OCI-LY1 (cell line): ENCODE results near the gene ZBTB16.

Experiments
- H2AFZ ChIP-seq: fragments of 200-600 bp; sonication (generic), shearing (Covaris generic); 2 replicates; pipeline ENCODE4 v1.6.0; 2014; ENCODE audit warnings: antibody characterized with exemption, mild to moderate bottlenecking, low read length
- H3F3A ChIP-seq: fragments of 200-600 bp; sonication (generic), shearing (Covaris generic); 2 replicates; pipeline ENCODE4 v1.6.0; 2014; ENCODE audit warnings: mild to moderate bottlenecking, antibody characterized with exemption, low read length, moderate library complexity; ENCODE audit not compliant: insufficient read depth
- H3K27ac ChIP-seq: fragments of 200-600 bp; sonication (generic); 2 replicates; pipeline ENCODE4 v1.5.1; 2014; ENCODE audit warnings: low read length, mixed run types, mild to moderate bottlenecking, low read depth; ENCODE audit not compliant: poor library complexity, severe bottlenecking
- H3K27me3 ChIP-seq: fragments of 200-600 bp; sonication (generic); 2 replicates; pipeline ENCODE4 v1.6.0; 2014; ENCODE audit warnings: antibody characterized with exemption, mild to moderate bottlenecking, low read length, moderate library complexity; ENCODE audit not compliant: insufficient read depth
- H3K36me3 ChIP-seq: fragments of 200-600 bp; sonication (generic); 2 replicates; pipeline ENCODE4 v1.6.1; 2014; ENCODE audit warnings: mild to moderate bottlenecking, antibody characterized with exemption, low read length, moderate library complexity, mixed read lengths; ENCODE audit not compliant: insufficient read depth
- H3K4me1 ChIP-seq: fragments of 200-600 bp; sonication (generic); 2 replicates; pipeline ENCODE4 v1.5.1; 2014; ENCODE audit warnings: mild to moderate bottlenecking, low read length, moderate library complexity; ENCODE audit not compliant: insufficient read depth, severe bottlenecking
- H3K4me2 ChIP-seq: fragments of 200-600 bp; sonication (generic), shearing (Covaris generic); 2 replicates; pipeline ENCODE4 v1.6.1; 2014; ENCODE audit warnings: low read length
- H3K4me3 ChIP-seq: fragments of 200-600 bp; sonication (generic); 2 replicates; pipeline ENCODE4 v1.5.1; 2014; ENCODE audit warnings: low read length, low read depth, mild to moderate bottlenecking, mixed read lengths; ENCODE audit not compliant: poor library complexity, severe bottlenecking
- H3K79me2 ChIP-seq: fragments of 200-600 bp; shearing (Covaris generic); 2 replicates; pipeline ENCODE4 v1.6.1; 2016; ENCODE audit warnings: mixed run types, low read length, mixed read lengths; ENCODE audit not compliant: insufficient read depth
- H3K9ac ChIP-seq: fragments of 200-600 bp; sonication (generic), shearing (Covaris generic); 2 replicates; pipeline ENCODE4 v1.6.1; 2014; ENCODE audit warnings: mild to moderate bottlenecking, low read length, mixed read lengths
- H3K9me2 ChIP-seq: fragments of 200-600 bp; sonication (generic), shearing (Covaris generic); 2 replicates; pipeline ENCODE4 v1.6.1; 2014; ENCODE audit warnings: low read depth, mild to moderate bottlenecking, low read length, mixed read lengths
- H3K9me3 ChIP-seq: fragments of 200-600 bp; shearing (Covaris generic); 2 replicates; pipeline ENCODE4 v1.6.1; 2014; ENCODE audit warnings: low read length, mixed read lengths
- H4K20me1 ChIP-seq: fragments of 200-600 bp; sonication (generic), shearing (Covaris generic); 2 replicates; pipeline ENCODE4 v1.6.0; 2016; ENCODE audit warnings: mild to moderate bottlenecking, low read length; ENCODE audit not compliant: insufficient read depth
- EZH2 ChIP-seq: fragments of 200-600 bp; sonication (generic), shearing (Covaris generic); IDR thresholded peaks from 2 replicates; pipeline ENCODE4 v1.8.0; 2017; ENCODE audit warnings: borderline replicate concordance, mixed run types, mild to moderate bottlenecking, antibody characterized with exemption, low read length, moderate library complexity, mixed read lengths
- TF ChIP-seq, protein P1 (sequence below): fragments of 200-600 bp; sonication (generic), shearing (Covaris generic); IDR thresholded peaks from 2 replicates; pipeline ENCODE4 v1.5.1; 2017; ENCODE audit warnings: mild to moderate bottlenecking, antibody characterized with exemption, low read length, moderate library complexity, mixed read lengths

Gene ZBTB16

GRCh38 chr11:114063829-114064201 lies 4.3 kb downstream of the ZBTB16 start:
- H3K9me3 ChIP-seq, result no peaks in the 10 kb centered on the region
- H4K20me1 ChIP-seq, result no peaks in the 10 kb centered on the region
- TF ChIP-seq, protein P1, sequence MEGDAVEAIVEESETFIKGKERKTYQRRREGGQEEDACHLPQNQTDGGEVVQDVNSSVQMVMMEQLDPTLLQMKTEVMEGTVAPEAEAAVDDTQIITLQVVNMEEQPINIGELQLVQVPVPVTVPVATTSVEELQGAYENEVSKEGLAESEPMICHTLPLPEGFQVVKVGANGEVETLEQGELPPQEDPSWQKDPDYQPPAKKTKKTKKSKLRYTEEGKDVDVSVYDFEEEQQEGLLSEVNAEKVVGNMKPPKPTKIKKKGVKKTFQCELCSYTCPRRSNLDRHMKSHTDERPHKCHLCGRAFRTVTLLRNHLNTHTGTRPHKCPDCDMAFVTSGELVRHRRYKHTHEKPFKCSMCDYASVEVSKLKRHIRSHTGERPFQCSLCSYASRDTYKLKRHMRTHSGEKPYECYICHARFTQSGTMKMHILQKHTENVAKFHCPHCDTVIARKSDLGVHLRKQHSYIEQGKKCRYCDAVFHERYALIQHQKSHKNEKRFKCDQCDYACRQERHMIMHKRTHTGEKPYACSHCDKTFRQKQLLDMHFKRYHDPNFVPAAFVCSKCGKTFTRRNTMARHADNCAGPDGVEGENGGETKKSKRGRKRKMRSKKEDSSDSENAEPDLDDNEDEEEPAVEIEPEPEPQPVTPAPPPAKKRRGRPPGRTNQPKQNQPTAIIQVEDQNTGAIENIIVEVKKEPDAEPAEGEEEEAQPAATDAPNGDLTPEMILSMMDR, result no peak
- TF ChIP-seq EZH2, result no peak
- H3K4me2 ChIP-seq, result no peak overlapping the region
- no peak overlapping the region for H3K4me3 ChIP-seq
- H2AFZ ChIP-seq, result no peak overlapping the region
- no peak overlapping the region for H3K9ac ChIP-seq
- no peaks in the 10 kb centered on the region for H3F3A ChIP-seq
- H3K79me2 ChIP-seq, result no peaks in the 10 kb centered on the region
- no peaks in the 10 kb centered on the region for H3K9me2 ChIP-seq
- no peaks in the 10 kb centered on the region for H3K36me3 ChIP-seq
- peaks cover 4% of the 10 kb centered on the region; the same call in 1 of the 2 replicates for H3K27me3 ChIP-seq
- H3K27ac ChIP-seq, result no peak overlapping the region
- no peaks in the 10 kb centered on the region for H3K4me1 ChIP-seq

GRCh38 chr11:114064216-114064615 lies 4.7 kb downstream of the ZBTB16 start:
- no peak overlapping the region for H3K4me2 ChIP-seq
- H2AFZ ChIP-seq, result no peak overlapping the region
- no peaks in the 10 kb centered on the region for H3K9me2 ChIP-seq
- no peaks in the 10 kb centered on the region for H3K9me3 ChIP-seq
- no peak overlapping the region for H3K9ac ChIP-seq
- no peaks in the 10 kb centered on the region for H3K4me1 ChIP-seq
- H3K27ac ChIP-seq, result no peak overlapping the region
- H3K27me3 ChIP-seq, result peaks cover 4% of the 10 kb centered on the region; the same call in 1 of the 2 replicates
- TF ChIP-seq EZH2, result no peak
- TF ChIP-seq, protein P1, result no peak
- no peaks in the 10 kb centered on the region for H4K20me1 ChIP-seq
- no peaks in the 10 kb centered on the region for H3F3A ChIP-seq
- H3K79me2 ChIP-seq, result no peaks in the 10 kb centered on the region
- no peak overlapping the region for H3K4me3 ChIP-seq
- no peaks in the 10 kb centered on the region for H3K36me3 ChIP-seq

GRCh38 chr11:114065094-114065493 lies 5.6 kb downstream of the ZBTB16 start:
- H3K79me2 ChIP-seq, result no peaks in the 10 kb centered on the region
- H3K9me2 ChIP-seq, result no peaks in the 10 kb centered on the region
- peaks cover 3% of the 10 kb centered on the region; the same call in 1 of the 2 replicates for H3K27me3 ChIP-seq
- H3K9me3 ChIP-seq, result no peaks in the 10 kb centered on the region
- no peak overlapping the region for H3K4me3 ChIP-seq
- H3F3A ChIP-seq, result no peaks in the 10 kb centered on the region
- H4K20me1 ChIP-seq, result no peaks in the 10 kb centered on the region
- H3K4me2 ChIP-seq, result no peak overlapping the region
- H2AFZ ChIP-seq, result no peak overlapping the region
- H3K27ac ChIP-seq, result no peak overlapping the region
- no peak overlapping the region for H3K9ac ChIP-seq
- TF ChIP-seq, protein P1, result no peak
- TF ChIP-seq EZH2, result no peak
- H3K4me1 ChIP-seq, result no peaks in the 10 kb centered on the region
- H3K36me3 ChIP-seq, result no peaks in the 10 kb centered on the region
